ENCODE data around the gene AP2S1.

DNA sequence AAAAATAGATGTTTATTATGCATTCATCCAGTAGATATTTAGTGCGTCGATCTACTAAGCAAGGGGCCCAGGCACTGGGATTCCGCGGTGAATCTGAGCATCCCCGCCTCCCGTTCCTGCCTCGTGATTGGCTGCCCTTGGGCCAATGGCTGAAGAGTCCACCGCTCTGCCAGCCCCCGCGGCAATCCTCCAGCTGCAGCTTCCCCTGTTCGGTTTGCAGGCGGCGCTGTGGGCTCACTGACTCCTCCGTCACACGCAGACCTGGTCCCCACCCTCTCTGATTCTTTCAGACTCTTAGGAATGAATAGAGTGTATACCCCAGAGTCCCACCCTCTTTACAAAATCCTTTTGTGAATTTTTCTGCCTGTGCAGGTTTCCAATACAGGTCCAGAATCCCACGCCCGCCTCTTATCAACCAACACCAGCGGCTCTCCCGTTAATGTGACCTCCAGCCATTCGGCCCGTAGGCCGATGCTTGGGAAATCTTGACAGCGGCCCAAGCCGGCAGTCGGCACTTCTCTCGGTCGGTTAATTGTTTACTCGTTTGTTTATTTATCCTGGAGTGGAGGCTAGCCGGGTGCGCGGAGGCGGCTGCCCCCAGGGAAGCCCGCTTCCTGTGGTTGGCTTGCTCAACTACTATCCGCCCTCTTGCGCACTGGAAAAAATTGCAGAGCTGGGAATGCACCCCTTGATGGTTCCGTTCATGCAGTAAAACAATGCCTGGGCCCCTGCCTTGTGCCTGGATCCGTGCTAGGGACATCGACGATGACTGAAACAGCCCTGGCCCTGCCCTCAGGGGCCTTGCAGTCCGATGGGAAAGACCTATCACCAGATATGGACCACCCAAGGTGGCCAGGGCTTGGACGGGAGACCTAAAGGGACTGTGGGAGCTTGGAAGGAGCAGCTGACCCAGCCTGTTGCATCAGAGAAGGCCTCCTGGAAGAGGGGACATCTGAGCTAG lies 5.7 kb upstream of the AP2S1 start:
- no peak for TF ChIP-seq POLR2A (IDR thresholded peaks at IDR 0.05)
- TF ChIP-seq, protein P1, sequence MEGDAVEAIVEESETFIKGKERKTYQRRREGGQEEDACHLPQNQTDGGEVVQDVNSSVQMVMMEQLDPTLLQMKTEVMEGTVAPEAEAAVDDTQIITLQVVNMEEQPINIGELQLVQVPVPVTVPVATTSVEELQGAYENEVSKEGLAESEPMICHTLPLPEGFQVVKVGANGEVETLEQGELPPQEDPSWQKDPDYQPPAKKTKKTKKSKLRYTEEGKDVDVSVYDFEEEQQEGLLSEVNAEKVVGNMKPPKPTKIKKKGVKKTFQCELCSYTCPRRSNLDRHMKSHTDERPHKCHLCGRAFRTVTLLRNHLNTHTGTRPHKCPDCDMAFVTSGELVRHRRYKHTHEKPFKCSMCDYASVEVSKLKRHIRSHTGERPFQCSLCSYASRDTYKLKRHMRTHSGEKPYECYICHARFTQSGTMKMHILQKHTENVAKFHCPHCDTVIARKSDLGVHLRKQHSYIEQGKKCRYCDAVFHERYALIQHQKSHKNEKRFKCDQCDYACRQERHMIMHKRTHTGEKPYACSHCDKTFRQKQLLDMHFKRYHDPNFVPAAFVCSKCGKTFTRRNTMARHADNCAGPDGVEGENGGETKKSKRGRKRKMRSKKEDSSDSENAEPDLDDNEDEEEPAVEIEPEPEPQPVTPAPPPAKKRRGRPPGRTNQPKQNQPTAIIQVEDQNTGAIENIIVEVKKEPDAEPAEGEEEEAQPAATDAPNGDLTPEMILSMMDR (IDR thresholded peaks at IDR 0.05) = peak; percentile 41 to 66 (median 59)
